Measurements from ENCODE around the gene MRPS5. TPM values are rescaled to one million over a fixed set of nuclear protein-coding genes. Genes with fewer than 3 reads are reported as not detected.

The MRPS5 gene
- total and polyA plus RNA-seq, 2 experiments from 2014 or later, result 73.5 to 116 TPM

GRCh38 chr2:95058466-95058988 lies 63.1 kb downstream of the MRPS5 start:
- no peak for DNase-seq (ENCODE audit: low read depth in 1 of 2, low spot score in 1 of 2)
- peaks cover 9% of the 10 kb centered on the region for H3K27me3 ChIP-seq
- no peak overlapping the region for H3K27ac ChIP-seq
- H3K4me3 ChIP-seq, result no peak overlapping the region
- no peaks in the 10 kb centered on the region for H3K4me1 ChIP-seq (ENCODE audit: low read depth)
- H3K36me3 ChIP-seq, result no peaks in the 10 kb centered on the region
- TF ChIP-seq CTCF (IDR thresholded peaks at IDR 0.05; ENCODE audit: low read depth, low read length), result no peak
- H3K9me3 ChIP-seq (ENCODE audit: low read depth), result no peaks in the 10 kb centered on the region

- DNase-seq (ENCODE audit: low read depth in 1 of 2, low spot score in 1 of 2), result no peak
- no peak for TF ChIP-seq CTCF (IDR thresholded peaks at IDR 0.05; ENCODE audit: low read depth, low read length)
- H3K27ac ChIP-seq, result no peak overlapping the region
- H3K4me3 ChIP-seq, result no peak overlapping the region
- peaks cover 9% of the 10 kb centered on the region for H3K27me3 ChIP-seq
- H3K36me3 ChIP-seq, result no peaks in the 10 kb centered on the region
- H3K9me3 ChIP-seq (ENCODE audit: low read depth), result no peaks in the 10 kb centered on the region
- no peaks in the 10 kb centered on the region for H3K4me1 ChIP-seq (ENCODE audit: low read depth)
Observed at GRCh38 chr2:95057535-95058370, 63.9 kb downstream of the MRPS5 start.

DNA sequence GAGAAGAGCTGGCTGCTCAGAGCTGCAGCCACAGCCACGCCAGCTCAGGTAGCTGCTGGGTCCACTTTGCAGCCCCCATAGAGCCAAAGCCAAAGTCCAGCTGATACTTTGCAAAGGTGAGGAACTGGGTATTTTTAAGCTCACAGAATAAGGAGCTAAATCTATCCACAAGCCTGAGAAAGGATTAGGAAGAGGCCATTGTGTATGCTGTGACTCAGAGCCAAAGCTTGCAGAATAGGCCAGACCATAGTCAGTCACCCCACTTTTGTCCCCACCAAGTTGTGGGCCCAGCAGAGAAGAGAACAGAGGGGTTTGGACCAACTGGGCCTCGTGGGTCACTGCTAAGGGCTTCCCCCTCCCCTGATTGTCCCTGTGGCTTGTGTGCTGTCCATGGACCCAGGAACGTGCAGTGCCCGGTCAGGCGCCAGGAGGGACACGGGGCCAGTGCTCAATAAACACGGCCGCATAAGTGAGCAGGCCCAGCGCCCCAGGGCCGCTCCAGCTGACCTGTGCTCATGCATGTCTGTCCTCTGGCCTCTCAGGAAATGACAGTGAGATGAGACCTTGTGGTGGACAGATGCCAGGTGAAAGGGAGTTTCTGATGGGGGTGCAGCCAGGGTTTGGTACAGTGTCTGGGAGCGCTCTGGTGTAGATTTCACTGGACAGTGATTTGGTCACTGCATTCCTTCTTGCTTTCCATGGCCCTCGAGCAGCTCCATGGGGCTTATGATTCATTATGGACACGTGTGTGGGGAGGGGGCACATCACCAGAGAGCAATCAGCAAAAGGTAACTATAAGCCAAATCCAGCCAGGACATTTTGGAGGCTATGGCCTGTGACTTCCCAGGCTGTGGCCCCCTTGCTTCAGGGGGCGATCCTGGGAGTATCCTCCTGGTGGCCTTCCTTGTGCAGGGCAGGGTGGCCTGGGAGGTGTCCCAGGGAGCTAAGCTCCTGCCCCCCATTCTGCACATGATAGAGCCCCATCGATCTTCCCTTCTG lies 64.8 kb downstream of the MRPS5 start:
- DNase-seq (ENCODE audit: low read depth in 1 of 2, low spot score in 1 of 2), result no peak
- peaks cover 11% of the 10 kb centered on the region for H3K27me3 ChIP-seq
- no peak overlapping the region for H3K4me3 ChIP-seq
- no peaks in the 10 kb centered on the region for H3K9me3 ChIP-seq (ENCODE audit: low read depth)
- no peaks in the 10 kb centered on the region for H3K36me3 ChIP-seq
- H3K4me1 ChIP-seq (ENCODE audit: low read depth), result no peaks in the 10 kb centered on the region
- TF ChIP-seq CTCF (IDR thresholded peaks at IDR 0.05; ENCODE audit: low read depth, low read length), result no peak
- no peak overlapping the region for H3K27ac ChIP-seq

DNA sequence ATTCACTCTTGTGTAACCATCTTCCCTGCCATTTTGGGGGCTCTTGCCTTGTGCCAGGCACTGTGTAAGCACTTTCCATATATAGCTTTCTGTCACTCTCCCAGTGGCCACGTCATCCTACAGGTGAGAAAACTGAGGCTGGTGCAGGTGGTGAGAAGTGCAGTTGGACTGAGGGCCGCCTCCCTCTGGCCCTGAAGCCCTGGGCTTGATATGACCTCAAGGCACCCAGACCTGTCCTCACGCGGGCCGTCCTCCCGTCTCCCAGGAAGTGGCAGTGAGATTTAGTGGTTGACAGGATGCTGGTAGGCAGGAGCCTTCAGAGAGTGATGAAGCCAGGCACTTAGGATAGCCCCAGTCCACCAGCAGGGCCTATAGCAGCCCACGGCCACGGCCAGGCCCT lies 65.6 kb downstream of the MRPS5 start:
- H3K4me1 ChIP-seq (ENCODE audit: low read depth), result no peaks in the 10 kb centered on the region
- DNase-seq (ENCODE audit: low read depth in 1 of 2, low spot score in 1 of 2), result no peak
- H3K4me3 ChIP-seq, result no peak overlapping the region
- peaks cover 13% of the 10 kb centered on the region for H3K27me3 ChIP-seq
- no peak for TF ChIP-seq CTCF (IDR thresholded peaks at IDR 0.05; ENCODE audit: low read depth, low read length)
- no peaks in the 10 kb centered on the region for H3K9me3 ChIP-seq (ENCODE audit: low read depth)
- H3K36me3 ChIP-seq, result no peaks in the 10 kb centered on the region
- no peak overlapping the region for H3K27ac ChIP-seq

- H3K27me3 ChIP-seq, result peaks cover 17% of the 10 kb centered on the region
- TF ChIP-seq CTCF (IDR thresholded peaks at IDR 0.05; ENCODE audit: low read depth, low read length), result no peak
- H3K4me1 ChIP-seq (ENCODE audit: low read depth), result no peaks in the 10 kb centered on the region
- no peak for DNase-seq (ENCODE audit: low read depth in 1 of 2, low spot score in 1 of 2)
- no peak overlapping the region for H3K4me3 ChIP-seq
- H3K9me3 ChIP-seq (ENCODE audit: low read depth), result no peaks in the 10 kb centered on the region
- no peak overlapping the region for H3K27ac ChIP-seq
- no peaks in the 10 kb centered on the region for H3K36me3 ChIP-seq
Observed at GRCh38 chr2:95055262-95055661, 66.3 kb downstream of the MRPS5 start.

All from cardiac muscle cell (in vitro differentiated cells and primary cell).